ENCODE data around the gene ZBTB47. TPM values are rescaled to one million over a fixed set of nuclear protein-coding genes. Genes with fewer than 3 reads are reported as not detected.

ZBTB47 gene
- total and polyA plus RNA-seq, 2 donors (not counting 3 experiments of a cell fraction or from before 2014, with no cell fraction given): 10.6 to 14.5 TPM

GRCh38 chr3:42665050-42665878 is 11.8 kb downstream of the ZBTB47 start:
- DNase-seq (ENCODE audit: low read depth, low spot score): no peak
- H3K9ac ChIP-seq (replicated peaks; ENCODE audit: extremely low read depth, insufficient read depth, low read length): no peak overlapping the region
- CTCF ChIA-PET: interaction anchor here (0.6 kb wide), 1 partner anchor 11 kb away, joined by 3 read pairs; the partner anchor contains the start of gene ZBTB47
- no peaks in the 10 kb centered on the region for H3K9me3 ChIP-seq (replicated peaks; ENCODE audit: control insufficient read depth, insufficient read depth, low read length)
- H3K4me3 ChIP-seq (replicated peaks in 1 of 3; ENCODE audit: insufficient read depth in 1 of 3, low read depth in 1 of 3, low read length in 3 of 3): no peak overlapping the region
- no peaks in the 10 kb centered on the region for H3K27me3 ChIP-seq (ENCODE audit: control insufficient read depth in 2 of 2, insufficient read depth in 2 of 2, low read length in 2 of 2)
- peaks cover 0 to 2% of the 10 kb centered on the region in 2 experiments for H3K36me3 ChIP-seq (ENCODE audit: control insufficient read depth in 2 of 2, extremely low read depth in 1 of 2, insufficient read depth in 2 of 2, low read length in 2 of 2)
- H3K27ac ChIP-seq (ENCODE audit: insufficient read depth, low read depth, low read length): no peak overlapping the region
- no peaks in the 10 kb centered on the region for H3K79me2 ChIP-seq (ENCODE audit: control insufficient read depth, insufficient read depth, low read length)
- H3K9me1 ChIP-seq (replicated peaks; ENCODE audit: control insufficient read depth, extremely low read depth, insufficient read depth, low read length): no peaks in the 10 kb centered on the region
- H3K4me1 ChIP-seq (ENCODE audit: control insufficient read depth, extremely low read depth, insufficient read depth, low read length): no peaks in the 10 kb centered on the region
- H2AFZ ChIP-seq (ENCODE audit: low read depth, low read length): no peak overlapping the region
- intact Hi-C loops (cut with micrococcal nuclease) (no loop called here), dilution Hi-C loops (cut with MboI; ENCODE audit: extremely low pct_ligation_motif_present, low sequenced_read_pairs) (no loop called here)
- no peaks in the 10 kb centered on the region for H4K20me1 ChIP-seq (replicated peaks; ENCODE audit: control insufficient read depth, extremely low read depth, insufficient read depth, low read length)
- no peak overlapping the region for H3K4me2 ChIP-seq (ENCODE audit: insufficient read depth, low read length)
- BruUV-seq (replicated peaks): TSS peak; percentile 12
- POLR2A ChIA-PET: no interaction called here
- FAIRE-seq: no peak
- TF ChIP-seq MAX (IDR thresholded peaks at IDR 0.05; ENCODE audit: insufficient read depth, insufficient read length) (no peak), POLR2AphosphoS5 (IDR thresholded peaks at IDR 0.05; ENCODE audit: insufficient read depth, low read depth, low read length) (peak; percentile 27), FOS (IDR thresholded peaks at IDR 0.05; ENCODE audit: borderline replicate concordance, insufficient read depth, low read length) (no peak)

DNA sequence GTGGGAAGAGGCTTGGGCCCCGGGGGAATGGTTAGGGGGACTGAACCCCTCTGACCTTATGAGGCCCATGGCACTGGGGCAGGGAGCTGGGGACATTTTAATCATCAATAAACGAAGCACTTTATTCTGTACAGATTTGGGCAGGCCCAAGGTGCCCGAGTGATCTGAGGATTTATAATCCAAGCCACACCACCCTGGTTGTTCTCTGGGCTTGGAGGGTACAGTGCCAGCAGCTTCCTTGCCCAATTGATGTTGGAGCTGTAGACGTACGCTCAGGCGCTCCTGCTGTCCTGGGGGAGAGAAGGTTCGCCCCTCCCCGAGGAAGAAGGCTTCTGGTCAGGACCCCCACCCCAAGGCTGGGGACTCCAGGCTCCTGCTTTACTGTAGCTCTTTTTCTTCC is 12.5 kb downstream of the ZBTB47 start:
- Histone ChIP-seq H2AFZ (ENCODE audit: low read depth, low read length) (no peak overlapping the region), H3K27me3 (ENCODE audit: control insufficient read depth in 2 of 2, insufficient read depth in 2 of 2, low read length in 2 of 2) (no peaks in the 10 kb centered on the region), H3K9ac (replicated peaks; ENCODE audit: extremely low read depth, insufficient read depth, low read length) (no peak overlapping the region), H3K4me2 (ENCODE audit: insufficient read depth, low read length) (no peak overlapping the region), H3K79me2 (ENCODE audit: control insufficient read depth, insufficient read depth, low read length) (no peaks in the 10 kb centered on the region), H3K9me3 (replicated peaks; ENCODE audit: control insufficient read depth, insufficient read depth, low read length) (no peaks in the 10 kb centered on the region), H3K4me3 (replicated peaks in 1 of 3; ENCODE audit: insufficient read depth in 1 of 3, low read depth in 1 of 3, low read length in 3 of 3) (no peak overlapping the region), H3K9me1 (replicated peaks; ENCODE audit: control insufficient read depth, extremely low read depth, insufficient read depth, low read length) (no peaks in the 10 kb centered on the region), H4K20me1 (replicated peaks; ENCODE audit: control insufficient read depth, extremely low read depth, insufficient read depth, low read length) (no peaks in the 10 kb centered on the region), H3K4me1 (ENCODE audit: control insufficient read depth, extremely low read depth, insufficient read depth, low read length) (no peaks in the 10 kb centered on the region), H3K36me3 (ENCODE audit: control insufficient read depth in 2 of 2, extremely low read depth in 1 of 2, insufficient read depth in 2 of 2, low read length in 2 of 2) (peaks cover 0 to 2% of the 10 kb centered on the region in 2 experiments), H3K27ac (ENCODE audit: insufficient read depth, low read depth, low read length) (no peak overlapping the region)
- dilution Hi-C loops (cut with MboI; ENCODE audit: extremely low pct_ligation_motif_present, low sequenced_read_pairs): no loop called here
- no TSS peak for BruUV-seq (replicated peaks)
- FAIRE-seq: no peak
- ChIA-PET CTCF (no interaction called here), POLR2A (no interaction called here)
- intact Hi-C loops (cut with micrococcal nuclease): no loop called here
- TF ChIP-seq FOS (IDR thresholded peaks at IDR 0.05; ENCODE audit: borderline replicate concordance, insufficient read depth, low read length) (no peak), CTCF (IDR thresholded peaks at IDR 0.05; ENCODE audit: extremely low read depth in 1 of 2, insufficient read depth in 1 of 2, low read depth in 1 of 2, low read length in 2 of 2) (no peak), POLR2A (IDR thresholded peaks at IDR 0.05; ENCODE audit: low read depth, low read length) (peak; percentile 16), MAX (IDR thresholded peaks at IDR 0.05; ENCODE audit: insufficient read depth, insufficient read length) (no peak)
- DNase-seq (ENCODE audit: low read depth, low spot score): no peak
